Fibroblast of lung (primary cell): ENCODE measurements around the gene MAP3K1. TPM values are rescaled to one million over a fixed set of nuclear protein-coding genes. Genes with fewer than 3 reads are reported as not detected.

ENCODE experiments used
- DNase-seq, 2 donors: peaks; one replicate each; pipeline versions ENCODE4 v3.0.0 to v3.0.0-alpha.2; 2010; ENCODE audit warnings: low read depth in 2 of 2
- H2AFZ ChIP-seq: 2 replicates; pipeline ENCODE4 v1.5.1; 2012; ENCODE audit warnings: low read length, control low read depth, inconsistent platforms
- H3K27ac ChIP-seq: 2 replicates; pipeline ENCODE4 v1.5.1; 2011; ENCODE audit warnings: low read length, control low read depth; ENCODE audit not compliant: insufficient read depth
- H3K27me3 ChIP-seq: 2 replicates; pipeline ENCODE4 v1.5.1; 2011; ENCODE audit warnings: mild to moderate bottlenecking, low read length; ENCODE audit not compliant: control insufficient read depth, insufficient read depth
- H3K36me3 ChIP-seq: 2 replicates; pipeline ENCODE4 v1.5.1; 2011; ENCODE audit warnings: low read length; ENCODE audit not compliant: control insufficient read depth, insufficient read depth
- H3K4me1 ChIP-seq: 2 replicates; pipeline ENCODE4 v1.5.1; 2011; ENCODE audit warnings: low read length; ENCODE audit not compliant: control insufficient read depth, insufficient read depth; ENCODE audit errors: extremely low read depth
- H3K4me2 ChIP-seq: 2 replicates; pipeline ENCODE4 v1.5.1; 2011; ENCODE audit warnings: low read length, control low read depth; ENCODE audit not compliant: insufficient read depth; ENCODE audit errors: extremely low read depth
- H3K4me3 ChIP-seq, 4 experiments: fragments of 200-600 bp in 1 of 4; sonication (generic) in 1 of 4; replicated peaks in 1 of 4; 2 replicates each; pipeline ENCODE4 v1.5.1; 2011 to 2016; ENCODE audit warnings: low read length in 4 of 4, low read depth in 3 of 4, mild to moderate bottlenecking in 3 of 4, control low read depth in 2 of 4, inconsistent platforms in 1 of 4, mixed read lengths in 1 of 4; ENCODE audit not compliant: insufficient read depth in 1 of 4; ENCODE audit errors: control extremely low read depth in 1 of 4
- H3K79me2 ChIP-seq: 2 replicates; pipeline ENCODE4 v1.5.1; 2012; ENCODE audit warnings: mild to moderate bottlenecking, low read length, inconsistent platforms; ENCODE audit not compliant: control insufficient read depth, insufficient read depth
- H3K9ac ChIP-seq: 2 replicates; pipeline ENCODE4 v1.5.1; 2011; ENCODE audit warnings: mild to moderate bottlenecking, low read length, control low read depth; ENCODE audit not compliant: insufficient read depth
- H3K9me3 ChIP-seq: 2 replicates; pipeline ENCODE4 v1.5.1; 2012; ENCODE audit warnings: low read depth, low read length; ENCODE audit not compliant: control insufficient read depth, insufficient read depth
- H4K20me1 ChIP-seq: 2 replicates; pipeline ENCODE4 v1.5.1; 2011; ENCODE audit warnings: low read length; ENCODE audit not compliant: control insufficient read depth, insufficient read depth; ENCODE audit errors: extremely low read depth
- EZH2 ChIP-seq: IDR thresholded peaks from 2 replicates; pipeline ENCODE4 v1.5.1; 2012; ENCODE audit warnings: low read length, control low read depth, mild to moderate bottlenecking; ENCODE audit errors: missing control alignments
- polyA plus RNA-seq, 2 donors: library from polyadenylated mRNA; depleted of rRNA in 1 of 2; stranded (reverse) in 1 of 2; unstranded in 1 of 2; fragments of >200 nt; gene quantifications; 2 replicates each; pipeline ENCODE4 v1.2.1, GENCODE V29; 2011 to 2012; ENCODE audit warnings: missing spikeins in 1 of 2
- total RNA-seq: library from RNA; depleted of rRNA; stranded (reverse); fragments of >200 nt; gene quantifications from 2 replicates; pipeline ENCODE4 v1.2.1, GENCODE V29; 2014
- TF ChIP-seq, protein P1 (sequence below), 2 donors: IDR thresholded peaks in 1 of 2; conservative IDR thresholded peaks in 1 of 2; 1 replicate in 1 of 2; 2 replicates in 1 of 2; pipeline ENCODE4 v1.5.1; 2011 to 2012; ENCODE audit warnings: low read length in 2 of 2, control low read depth in 1 of 2, inconsistent platforms in 1 of 2, low read depth in 1 of 2, mild to moderate bottlenecking in 1 of 2

The MAP3K1 gene
- total and polyA plus RNA-seq, 2 donors (not counting 1 experiment from before 2014, with no cell fraction given), result 5.3 to 6.8 TPM

DNA sequence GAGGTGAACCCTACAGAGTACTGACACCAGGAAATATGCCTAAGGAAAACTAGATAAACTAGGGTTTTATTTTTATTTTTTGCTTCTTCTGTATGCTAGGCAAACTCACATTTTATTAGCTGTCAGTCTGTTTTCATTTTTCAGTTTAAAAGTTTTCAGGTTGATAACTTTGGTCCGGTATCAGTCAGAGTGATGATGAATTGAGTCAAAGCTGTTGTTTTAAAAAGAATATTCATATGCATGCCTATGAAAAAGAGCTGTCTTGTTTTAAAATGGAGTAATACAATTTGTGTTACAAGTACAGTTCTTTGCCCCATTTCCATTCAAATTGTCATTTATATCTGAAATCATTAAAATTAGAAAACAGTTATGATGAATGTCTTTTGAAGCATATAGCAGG lies 22.6 kb downstream of the MAP3K1 start:
- Histone ChIP-seq H4K20me1 (no peaks in the 10 kb centered on the region), H3K4me3 (no peak overlapping the region), H3K27me3 (no peaks in the 10 kb centered on the region), H3K9me3 (no peaks in the 10 kb centered on the region), H3K27ac (no peak overlapping the region), H3K4me2 (peak overlapping the region; percentile 89), H3K9ac (no peak overlapping the region), H3K4me1 (peaks cover 3% of the 10 kb centered on the region), H2AFZ (no peak overlapping the region), H3K79me2 (peaks cover 12% of the 10 kb centered on the region), H3K36me3 (no peaks in the 10 kb centered on the region)
- TF ChIP-seq, protein P1, sequence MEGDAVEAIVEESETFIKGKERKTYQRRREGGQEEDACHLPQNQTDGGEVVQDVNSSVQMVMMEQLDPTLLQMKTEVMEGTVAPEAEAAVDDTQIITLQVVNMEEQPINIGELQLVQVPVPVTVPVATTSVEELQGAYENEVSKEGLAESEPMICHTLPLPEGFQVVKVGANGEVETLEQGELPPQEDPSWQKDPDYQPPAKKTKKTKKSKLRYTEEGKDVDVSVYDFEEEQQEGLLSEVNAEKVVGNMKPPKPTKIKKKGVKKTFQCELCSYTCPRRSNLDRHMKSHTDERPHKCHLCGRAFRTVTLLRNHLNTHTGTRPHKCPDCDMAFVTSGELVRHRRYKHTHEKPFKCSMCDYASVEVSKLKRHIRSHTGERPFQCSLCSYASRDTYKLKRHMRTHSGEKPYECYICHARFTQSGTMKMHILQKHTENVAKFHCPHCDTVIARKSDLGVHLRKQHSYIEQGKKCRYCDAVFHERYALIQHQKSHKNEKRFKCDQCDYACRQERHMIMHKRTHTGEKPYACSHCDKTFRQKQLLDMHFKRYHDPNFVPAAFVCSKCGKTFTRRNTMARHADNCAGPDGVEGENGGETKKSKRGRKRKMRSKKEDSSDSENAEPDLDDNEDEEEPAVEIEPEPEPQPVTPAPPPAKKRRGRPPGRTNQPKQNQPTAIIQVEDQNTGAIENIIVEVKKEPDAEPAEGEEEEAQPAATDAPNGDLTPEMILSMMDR (conservative IDR thresholded peaks at IDR 0.05 in 1 of 2, IDR thresholded peaks at IDR 0.05 in 1 of 2; ENCODE audit: low read depth in 1 of 2, low read length in 2 of 2), result no peak
- TF ChIP-seq EZH2, result no peak
- no peak for DNase-seq

DNA sequence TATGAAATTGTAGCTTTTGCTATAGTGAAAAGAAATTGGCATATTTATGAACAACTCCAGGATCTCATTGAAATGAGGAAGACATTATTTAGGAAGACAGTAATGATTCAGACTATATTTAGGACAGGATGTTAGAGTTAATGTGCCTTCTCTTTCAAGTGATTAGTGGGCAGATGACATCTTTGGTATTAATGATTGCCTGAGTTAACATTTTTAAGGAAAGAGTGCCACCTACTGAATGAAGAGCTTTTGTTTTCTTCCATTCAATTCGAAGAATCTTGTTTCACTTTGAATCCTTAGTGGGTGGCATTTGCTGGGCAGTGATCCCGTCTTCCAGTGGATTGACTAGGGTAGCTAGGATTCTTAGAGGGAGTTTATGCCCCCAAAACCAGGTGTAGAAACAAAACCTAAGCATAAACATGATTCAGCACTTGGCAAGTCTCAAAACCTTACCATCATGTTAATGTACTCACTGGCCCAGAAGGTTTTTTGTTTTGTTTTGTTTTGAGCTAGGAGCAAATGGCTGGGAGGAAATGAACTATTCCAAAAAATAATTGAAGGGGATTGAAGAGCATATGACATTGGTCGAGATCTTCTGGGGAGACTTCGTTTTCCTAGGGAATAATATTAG lies 23.2 kb downstream of the MAP3K1 start:
- peak overlapping the region; percentile 16 for H3K27ac ChIP-seq
- H2AFZ ChIP-seq, result peak overlapping the region; percentile 45
- peak overlapping the region; percentile 89 for H3K4me2 ChIP-seq
- peaks cover 11% of the 10 kb centered on the region for H3K79me2 ChIP-seq
- H4K20me1 ChIP-seq, result no peaks in the 10 kb centered on the region
- no peak for TF ChIP-seq EZH2
- TF ChIP-seq, protein P1 (conservative IDR thresholded peaks at IDR 0.05 in 1 of 2, IDR thresholded peaks at IDR 0.05 in 1 of 2; ENCODE audit: low read depth in 1 of 2, low read length in 2 of 2), result peak; percentile 39 to 47
- H3K4me1 ChIP-seq, result peaks cover 3% of the 10 kb centered on the region
- DNase-seq, result peak; percentile 64 to 80
- no peaks in the 10 kb centered on the region for H3K9me3 ChIP-seq
- H3K36me3 ChIP-seq, result no peaks in the 10 kb centered on the region
- no peak overlapping the region for H3K9ac ChIP-seq
- peak overlapping the region in 2 of 4 experiments; percentile 36 to 39 for H3K4me3 ChIP-seq
- no peaks in the 10 kb centered on the region for H3K27me3 ChIP-seq

DNA sequence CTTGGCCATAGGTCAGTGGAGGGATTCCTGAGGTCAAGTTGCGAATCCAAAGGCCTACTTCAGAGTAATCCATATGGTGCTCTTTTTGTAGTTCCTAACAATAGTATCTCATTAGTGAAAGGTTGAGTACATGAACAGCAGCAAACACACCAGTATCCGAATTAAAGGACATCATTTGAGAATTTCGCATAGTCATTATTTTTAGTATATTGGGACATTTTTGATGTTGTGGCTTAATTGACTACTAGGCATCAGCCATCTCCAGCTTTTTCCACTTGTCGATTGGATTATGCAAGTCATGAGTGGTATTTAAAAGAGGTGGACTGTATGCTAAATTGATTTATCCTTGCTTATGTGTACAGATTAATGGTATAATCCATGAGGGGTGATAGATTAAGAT lies 23.7 kb downstream of the MAP3K1 start:
- Histone ChIP-seq H3K4me2 (peak overlapping the region; percentile 89), H3K27me3 (no peaks in the 10 kb centered on the region), H3K4me1 (peaks cover 3% of the 10 kb centered on the region), H3K9ac (no peak overlapping the region), H3K27ac (peak overlapping the region; percentile 16), H3K4me3 (no peak overlapping the region), H3K36me3 (no peaks in the 10 kb centered on the region), H3K9me3 (no peaks in the 10 kb centered on the region), H2AFZ (no peak overlapping the region), H3K79me2 (peaks cover 11% of the 10 kb centered on the region), H4K20me1 (no peaks in the 10 kb centered on the region)
- DNase-seq, result no peak
- TF ChIP-seq, protein P1 (conservative IDR thresholded peaks at IDR 0.05 in 1 of 2, IDR thresholded peaks at IDR 0.05 in 1 of 2; ENCODE audit: low read depth in 1 of 2, low read length in 2 of 2), result no peak
- no peak for TF ChIP-seq EZH2
